GM19468 (cell line): ENCODE results near the gene C12orf50.
A peak's percentile ranks its signal among the peaks of the same experiment; 100 is the strongest.
"Not testable (repeated sequence)": the region's sequence is repeated elsewhere in the genome, so short reads cannot be mapped to it uniquely, and the experiment has no call there.

Experiments
- ATAC-seq: cut with Tn5 transposase; IDR thresholded peaks from one replicate; pipeline ENCODE4 v1.9.1; 2021; ENCODE audit warnings: mild to moderate bottlenecking, moderate library complexity, moderate number of reproducible peaks; ENCODE audit not compliant: unreplicated experiment; ENCODE audit errors: extremely low read depth

The C12orf50 gene

GRCh38 chr12:88029093-88029665 lies at the start of gene C12orf50:
C12orf50 (minus strand) TSS chr12:88029401; CDS start chr12:88026962, 2,439 bp downstream.
- no peak for ATAC-seq

GRCh38 chr12:88067301-88067700 lies 38.1 kb upstream of the C12orf50 start:
- ATAC-seq = no peak

GRCh38 chr12:88063375-88063774 lies 34.2 kb upstream of the C12orf50 start:
- peak; percentile 59 for ATAC-seq

GRCh38 chr12:88062474-88062873 lies 33.3 kb upstream of the C12orf50 start:
- peak; percentile 84 for ATAC-seq

- no peak for ATAC-seq
Observed at GRCh38 chr12:88058719-88059077, 29.5 kb upstream of the C12orf50 start.

GRCh38 chr12:88057994-88058718 lies 29.0 kb upstream of the C12orf50 start:
- ATAC-seq = no peak

GRCh38 chr12:88056571-88056970 lies 27.4 kb upstream of the C12orf50 start:
- no peak for ATAC-seq

- peak; percentile 59 for ATAC-seq
Observed at GRCh38 chr12:88052686-88053085, 23.5 kb upstream of the C12orf50 start.

- ATAC-seq = no peak
Observed at GRCh38 chr12:88044035-88044434, 14.8 kb upstream of the C12orf50 start.

GRCh38 chr12:88037770-88038169 lies 8.6 kb upstream of the C12orf50 start:
- ATAC-seq = no peak

- no peak for ATAC-seq
Observed at GRCh38 chr12:88036353-88036965, 7.3 kb upstream of the C12orf50 start.

- no peak for ATAC-seq
Observed at GRCh38 chr12:88035907-88036289, 6.7 kb upstream of the C12orf50 start.

- ATAC-seq = peak; percentile 99
Observed at GRCh38 chr12:88035271-88035906, 6.2 kb upstream of the C12orf50 start.

GRCh38 chr12:88031161-88031560 lies 2.0 kb upstream of the C12orf50 start:
- not testable (repeated sequence) for ATAC-seq

- ATAC-seq = no peak
Observed at GRCh38 chr12:88026196-88026595, 3.0 kb downstream of the C12orf50 start.

GRCh38 chr12:88017964-88018363 lies 11.2 kb downstream of the C12orf50 start:
- ATAC-seq = no peak

- ATAC-seq = no peak
Observed at GRCh38 chr12:88015825-88016224, 13.4 kb downstream of the C12orf50 start.

- ATAC-seq = no peak
Observed at GRCh38 chr12:88011755-88012154, 17.4 kb downstream of the C12orf50 start.

GRCh38 chr12:88006351-88006750 lies 22.9 kb downstream of the C12orf50 start:
- no peak for ATAC-seq

- no peak for ATAC-seq
Observed at GRCh38 chr12:88001327-88001726, 27.9 kb downstream of the C12orf50 start.

- no peak for ATAC-seq
Observed at GRCh38 chr12:87995581-87996178, 33.5 kb downstream of the C12orf50 start.
